Sigmoid colon (tissue), 4 donors: ENCODE data around the gene C10orf62.

Source experiments
- EP300 ChIP-seq, 4 donors: sonication (generic); formaldehyde crosslinking; IDR thresholded peaks; one replicate each; pipeline ENCODE4 v1.6.1; 2017; ENCODE audit warnings: antibody characterized with exemption in 4 of 4
- POLR2A ChIP-seq, 2 donors: fragments of 450-650 bp; IDR thresholded peaks; one replicate each; pipeline ENCODE4 v1.6.1; 2016; ENCODE audit warnings: antibody characterized with exemption in 2 of 2, mild to moderate bottlenecking in 2 of 2, moderate library complexity in 2 of 2
- POLR2AphosphoS5 ChIP-seq, 4 donors: sonication (generic); formaldehyde crosslinking; IDR thresholded peaks; one replicate each; pipeline ENCODE4 v1.6.1; 2017; ENCODE audit warnings: antibody characterized with exemption in 4 of 4
- TF ChIP-seq, protein P1 (sequence below), 4 experiments: fragments of 450-650 bp in 3 of 4; fragments of 200-600 bp in 1 of 4; IDR thresholded peaks; one replicate each; pipeline ENCODE4 v1.5.1; 2016 to 2019; ENCODE audit warnings: antibody characterized with exemption in 4 of 4, mild to moderate bottlenecking in 3 of 4, moderate library complexity in 2 of 4

DNA sequence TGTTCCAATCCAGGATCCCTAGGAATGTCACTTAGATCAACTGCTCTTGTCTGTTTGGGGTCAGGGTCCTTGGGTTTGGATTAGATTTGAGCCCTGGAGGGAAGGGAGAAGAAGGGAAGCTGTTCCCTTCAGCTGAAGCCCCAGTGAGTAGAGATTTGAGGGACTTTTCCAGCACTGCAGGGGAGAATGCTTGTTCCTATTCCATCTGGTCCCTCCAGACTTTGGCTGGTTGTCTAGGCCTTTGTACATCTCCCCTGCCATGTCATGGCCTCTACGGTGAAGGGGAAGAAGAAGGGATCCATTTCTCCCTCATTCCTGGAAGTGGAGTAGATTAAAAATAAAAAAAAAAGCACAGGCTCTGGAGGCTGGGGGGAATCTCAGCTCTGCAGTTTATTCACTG, 11.1 kb downstream of the C10orf62 start:
- TF ChIP-seq, protein P1, sequence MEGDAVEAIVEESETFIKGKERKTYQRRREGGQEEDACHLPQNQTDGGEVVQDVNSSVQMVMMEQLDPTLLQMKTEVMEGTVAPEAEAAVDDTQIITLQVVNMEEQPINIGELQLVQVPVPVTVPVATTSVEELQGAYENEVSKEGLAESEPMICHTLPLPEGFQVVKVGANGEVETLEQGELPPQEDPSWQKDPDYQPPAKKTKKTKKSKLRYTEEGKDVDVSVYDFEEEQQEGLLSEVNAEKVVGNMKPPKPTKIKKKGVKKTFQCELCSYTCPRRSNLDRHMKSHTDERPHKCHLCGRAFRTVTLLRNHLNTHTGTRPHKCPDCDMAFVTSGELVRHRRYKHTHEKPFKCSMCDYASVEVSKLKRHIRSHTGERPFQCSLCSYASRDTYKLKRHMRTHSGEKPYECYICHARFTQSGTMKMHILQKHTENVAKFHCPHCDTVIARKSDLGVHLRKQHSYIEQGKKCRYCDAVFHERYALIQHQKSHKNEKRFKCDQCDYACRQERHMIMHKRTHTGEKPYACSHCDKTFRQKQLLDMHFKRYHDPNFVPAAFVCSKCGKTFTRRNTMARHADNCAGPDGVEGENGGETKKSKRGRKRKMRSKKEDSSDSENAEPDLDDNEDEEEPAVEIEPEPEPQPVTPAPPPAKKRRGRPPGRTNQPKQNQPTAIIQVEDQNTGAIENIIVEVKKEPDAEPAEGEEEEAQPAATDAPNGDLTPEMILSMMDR (IDR thresholded peaks at IDR 0.05): no peak
- TF ChIP-seq POLR2A (IDR thresholded peaks at IDR 0.05): no peak
- TF ChIP-seq POLR2AphosphoS5 (IDR thresholded peaks at IDR 0.05): no peak
- no peak for TF ChIP-seq EP300 (IDR thresholded peaks at IDR 0.05)
